GM12892 (cell line): ENCODE data around the gene TCF21.

ENCODE experiments used
- POLR2A ChIP-seq: IDR thresholded peaks from 2 replicates; pipeline ENCODE4 v1.6.1; 2011; ENCODE audit warnings: low read depth, low read length, control low read depth
- POLR2AphosphoS5 ChIP-seq: IDR thresholded peaks from 2 replicates; pipeline ENCODE4 v1.6.1; 2011; ENCODE audit warnings: low read depth, low read length, control low read depth
- TAF1 ChIP-seq: IDR thresholded peaks from 2 replicates; pipeline ENCODE4 v1.6.1; 2011; ENCODE audit warnings: low read depth, mild to moderate bottlenecking, control low read depth, low read length, borderline replicate concordance

- TF ChIP-seq POLR2AphosphoS5, result no peak
- TF ChIP-seq POLR2A, result no peak
- no peak for TF ChIP-seq TAF1
Measured at GRCh38 chr6:133891149-133891926, 2.4 kb downstream of the TCF21 start.
